G401 (cell line): ENCODE data around the gene MED9. TPM values are rescaled to one million over a fixed set of nuclear protein-coding genes. Genes with fewer than 3 reads are reported as not detected.

Experiments used
- DNase-seq: peaks from one replicate; pipeline ENCODE4 v3.0.0-alpha.2; 2015; ENCODE audit warnings: low spot score
- in situ Hi-C: cut with HindIII; loops from 2 replicates; pipeline ENCODE4 v1.10.0; 2016; ENCODE audit warnings: low sequenced_read_pairs, mixed read lengths
- total RNA-seq: library from RNA; depleted of rRNA; stranded (reverse); fragments of >200 nt; shearing (Covaris generic); gene quantifications from 2 replicates; pipeline ENCODE4 v1.2.3, GENCODE V29; 2014

MED9 gene
- total RNA-seq, 1 experiment from 2014 or later = 21.1 TPM

DNA sequence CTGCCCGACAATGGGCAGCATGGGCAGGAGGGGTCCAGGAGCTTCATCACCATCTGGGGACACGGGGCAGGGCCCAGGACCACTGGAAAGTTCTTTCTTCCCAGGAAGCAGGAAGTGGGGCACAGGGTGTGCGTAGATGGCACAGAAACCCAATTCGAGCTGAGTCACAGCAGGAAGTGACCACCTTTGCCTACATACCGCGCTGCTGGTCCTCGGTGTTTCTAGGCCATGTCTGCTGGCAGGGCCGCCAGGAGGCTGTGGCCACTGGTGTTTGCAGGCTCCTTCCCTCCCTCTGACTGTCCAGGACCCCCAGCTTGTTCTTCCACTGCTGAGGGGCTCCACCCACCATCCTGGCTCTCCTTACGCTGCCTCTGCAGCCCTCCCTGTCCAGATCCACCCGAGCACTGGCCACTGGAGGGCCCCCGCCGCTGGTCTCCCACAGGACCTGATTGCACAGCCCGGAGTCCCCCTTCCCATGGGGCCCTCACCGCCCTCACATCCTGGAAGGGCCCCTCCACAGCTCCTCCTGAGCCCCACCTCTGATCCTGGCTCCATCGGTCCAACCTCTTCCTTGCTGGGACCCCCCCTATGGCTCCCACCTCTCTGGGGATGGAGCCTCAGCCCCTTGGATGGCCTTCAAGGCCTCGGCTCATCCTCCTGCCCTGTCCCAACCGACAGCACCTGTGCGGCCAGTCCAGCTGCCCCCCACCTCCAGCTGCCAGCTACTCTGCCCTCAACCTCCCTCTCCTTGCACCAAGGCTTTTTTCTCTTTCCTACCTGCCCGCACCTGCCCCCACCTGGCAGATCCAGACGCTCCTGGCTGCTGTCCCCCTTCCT lies 33.9 kb downstream of the MED9 start:
- no peak for DNase-seq
- in situ Hi-C loops = no loop called here

DNA sequence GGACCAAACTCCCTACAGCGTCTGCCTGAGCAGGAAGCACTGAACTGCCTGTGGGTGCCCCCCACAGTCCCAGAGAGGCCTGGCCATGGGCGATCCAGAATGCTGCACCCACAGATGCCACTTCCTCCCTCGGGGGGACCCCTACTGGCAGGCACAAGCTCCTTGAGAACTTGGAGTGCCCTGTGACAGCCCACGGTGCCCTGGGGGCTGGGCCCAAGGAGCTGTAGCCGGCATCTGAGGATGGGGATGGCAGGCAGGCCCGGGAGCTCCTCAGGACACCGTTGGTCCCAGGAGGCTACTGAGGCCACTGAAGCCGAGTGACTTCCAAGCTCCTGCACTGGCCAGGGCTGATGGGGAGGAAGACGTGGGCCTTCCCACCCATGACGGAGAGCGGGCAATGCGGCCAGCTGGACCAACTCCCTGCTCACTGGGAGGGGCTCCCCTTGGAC lies 34.5 kb downstream of the MED9 start:
- DNase-seq = no peak
- in situ Hi-C loops = no loop called here

DNA sequence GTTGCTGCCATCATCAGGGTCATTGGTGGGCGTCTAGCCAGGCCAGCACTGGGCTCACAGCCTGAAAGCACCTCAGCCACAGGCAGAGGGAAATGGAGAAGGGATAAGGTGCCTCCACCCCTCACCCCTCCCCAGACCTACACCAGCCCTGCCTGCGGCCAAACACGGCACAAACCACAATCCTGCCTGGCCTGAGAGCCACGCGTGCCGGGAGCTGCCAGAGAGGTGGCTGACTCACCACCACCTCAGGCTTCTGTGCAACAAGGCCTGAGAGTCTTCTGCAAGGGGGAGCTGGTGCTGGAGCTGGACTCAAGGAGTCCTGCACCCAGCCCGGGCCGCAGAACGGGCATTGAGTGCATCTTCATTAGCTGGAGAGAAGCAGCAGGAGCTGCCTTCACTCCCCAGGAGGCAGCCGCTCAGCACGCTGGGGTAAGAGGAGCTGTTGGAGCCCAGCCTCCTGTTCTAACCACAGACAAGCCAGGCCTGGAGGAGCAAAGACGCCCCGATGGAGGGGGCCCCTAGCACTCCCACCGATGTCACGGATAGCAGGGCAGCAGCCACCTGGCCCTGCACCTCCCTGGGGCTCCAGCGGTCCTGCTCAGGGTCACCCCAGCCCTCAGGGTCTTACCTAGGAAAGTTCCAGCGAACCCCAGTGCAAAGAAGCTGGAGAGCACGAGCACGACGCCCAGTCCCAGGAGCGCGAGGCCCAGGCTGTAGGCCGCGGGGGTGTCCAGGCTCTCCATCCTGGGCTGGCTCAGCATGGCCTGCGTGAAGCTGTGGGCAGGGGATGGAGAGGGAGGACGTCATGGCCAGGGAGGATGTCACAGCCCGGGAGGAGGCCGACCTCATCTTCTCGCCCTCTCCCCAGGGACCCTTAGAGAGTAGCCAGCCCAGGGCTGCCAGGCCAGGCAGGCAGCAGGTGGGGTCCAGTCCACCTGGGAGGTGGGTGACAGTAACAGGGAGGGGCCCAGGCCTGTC lies 35.4 kb downstream of the MED9 start:
- no peak for DNase-seq
- in situ Hi-C loops = no loop called here

DNA sequence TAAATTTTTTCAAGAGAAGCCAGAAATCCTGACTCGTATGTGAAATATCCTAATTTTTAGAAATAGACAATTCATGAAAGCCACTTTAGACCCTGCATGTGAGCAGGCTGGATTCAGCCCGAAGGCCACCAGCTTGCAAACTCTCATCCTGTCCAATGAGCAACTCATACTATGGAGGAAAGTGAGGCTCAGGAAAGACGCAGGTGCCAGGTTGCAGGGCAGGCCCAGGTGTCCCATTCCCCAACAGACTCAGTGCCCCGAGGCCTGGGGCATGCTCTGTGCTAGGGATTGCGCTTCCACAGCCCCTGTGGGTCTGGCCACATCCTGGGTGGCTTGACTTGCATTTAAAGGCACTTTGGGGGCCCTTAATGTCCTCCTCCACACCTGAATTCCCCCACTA lies 36.1 kb downstream of the MED9 start:
- no peak for DNase-seq
- in situ Hi-C loops = no loop called here

DNA sequence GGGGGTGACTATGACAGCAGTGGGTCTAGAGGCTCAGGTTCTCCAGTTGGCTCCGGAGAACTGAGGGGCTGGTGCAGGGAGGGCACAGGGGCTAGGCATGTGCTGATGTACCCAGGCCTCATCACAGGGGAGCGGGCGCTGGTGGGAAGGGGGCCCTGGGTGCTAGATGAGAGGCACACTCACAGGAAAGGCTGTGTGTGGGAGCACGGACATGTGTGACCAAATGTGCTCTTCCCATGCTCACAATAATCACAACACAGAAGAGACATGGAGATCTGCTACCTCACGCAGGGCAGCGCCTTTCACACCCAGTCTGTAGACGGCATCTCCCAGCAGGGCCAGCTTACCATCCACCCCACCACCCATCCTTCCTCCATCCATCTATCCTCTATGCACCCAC lies 36.8 kb downstream of the MED9 start:
- in situ Hi-C loops = no loop called here

DNA sequence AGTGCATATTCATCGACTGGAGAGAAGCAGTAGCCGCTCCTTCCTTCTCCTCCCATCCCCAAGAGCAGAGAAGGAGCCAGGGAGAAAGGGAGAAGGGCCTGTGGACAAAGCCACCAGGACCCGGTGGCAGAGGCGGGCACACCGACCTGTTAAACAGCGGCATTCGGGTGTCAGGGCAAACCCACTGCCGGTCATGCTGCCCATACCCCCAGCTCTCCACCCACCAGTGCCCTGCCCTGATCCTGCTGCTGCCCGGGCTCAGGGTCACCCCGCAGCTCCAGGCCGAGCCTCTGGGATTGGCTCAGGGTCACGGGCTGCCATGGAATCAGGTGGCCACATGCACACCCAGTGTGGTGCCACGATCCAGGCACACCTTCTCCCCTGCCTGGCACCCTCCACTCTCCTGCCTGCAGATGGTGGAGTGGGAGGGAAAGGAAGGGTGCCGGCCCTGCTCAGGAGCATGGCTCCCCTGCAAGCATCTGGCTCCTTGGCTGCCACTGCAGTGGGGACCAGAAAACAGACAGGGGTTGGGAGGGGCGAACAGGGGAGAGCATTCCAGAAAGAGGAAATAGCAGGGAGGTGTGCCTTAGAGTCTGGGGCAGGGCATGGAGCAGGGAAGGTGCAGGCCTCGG lies 37.7 kb downstream of the MED9 start:
- no peak for DNase-seq
- in situ Hi-C loops = no loop called here

More for the DNA sequence above, 36.8 kb downstream of the MED9 start:
- no peak for DNase-seq

DNA sequence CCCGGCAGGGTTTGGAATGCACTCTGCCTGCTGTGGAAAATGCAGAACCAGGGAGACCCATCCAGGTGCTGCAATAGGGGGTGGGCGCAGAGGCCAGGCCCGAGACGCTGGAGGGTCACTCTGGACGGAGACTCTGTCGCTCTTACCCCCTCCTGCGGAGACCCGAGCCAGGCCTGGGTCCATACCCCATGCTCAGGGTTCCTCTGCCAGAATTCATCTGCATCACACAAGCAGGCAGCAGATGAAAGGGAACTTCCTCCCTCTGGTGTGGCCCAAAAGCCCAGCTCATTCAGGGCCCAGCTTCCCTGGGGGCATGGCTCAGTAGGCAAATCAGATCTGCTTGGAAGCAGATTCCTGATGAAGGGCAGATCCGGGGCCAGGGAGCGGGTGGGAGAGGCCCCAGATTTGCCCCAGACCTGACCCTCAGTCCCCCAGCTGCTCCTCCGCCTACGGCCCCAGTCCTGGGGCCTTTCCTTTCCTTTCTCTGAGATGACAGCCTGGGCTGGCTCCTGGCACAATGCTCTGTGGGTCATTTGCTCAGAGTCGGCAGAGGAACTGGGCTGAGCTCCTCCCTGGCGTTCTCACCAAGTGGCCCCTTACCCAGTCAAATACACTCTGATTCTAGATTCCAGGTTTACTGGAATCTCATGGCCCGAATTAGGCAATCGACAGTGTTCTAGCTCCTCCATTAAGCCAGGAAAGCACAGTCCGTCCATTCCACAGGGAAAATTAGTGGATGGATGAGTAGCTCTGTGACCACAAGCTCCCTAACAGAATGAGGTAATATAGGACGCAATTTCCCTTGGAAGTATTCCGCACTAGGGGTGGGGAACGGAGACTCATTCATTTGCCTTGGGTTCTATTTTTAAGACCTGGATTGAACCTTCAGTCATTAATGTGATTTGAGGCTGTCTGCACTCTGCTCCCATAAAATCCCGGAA lies 38.5 kb downstream of the MED9 start:
- in situ Hi-C loops = no loop called here
- no peak for DNase-seq

DNA sequence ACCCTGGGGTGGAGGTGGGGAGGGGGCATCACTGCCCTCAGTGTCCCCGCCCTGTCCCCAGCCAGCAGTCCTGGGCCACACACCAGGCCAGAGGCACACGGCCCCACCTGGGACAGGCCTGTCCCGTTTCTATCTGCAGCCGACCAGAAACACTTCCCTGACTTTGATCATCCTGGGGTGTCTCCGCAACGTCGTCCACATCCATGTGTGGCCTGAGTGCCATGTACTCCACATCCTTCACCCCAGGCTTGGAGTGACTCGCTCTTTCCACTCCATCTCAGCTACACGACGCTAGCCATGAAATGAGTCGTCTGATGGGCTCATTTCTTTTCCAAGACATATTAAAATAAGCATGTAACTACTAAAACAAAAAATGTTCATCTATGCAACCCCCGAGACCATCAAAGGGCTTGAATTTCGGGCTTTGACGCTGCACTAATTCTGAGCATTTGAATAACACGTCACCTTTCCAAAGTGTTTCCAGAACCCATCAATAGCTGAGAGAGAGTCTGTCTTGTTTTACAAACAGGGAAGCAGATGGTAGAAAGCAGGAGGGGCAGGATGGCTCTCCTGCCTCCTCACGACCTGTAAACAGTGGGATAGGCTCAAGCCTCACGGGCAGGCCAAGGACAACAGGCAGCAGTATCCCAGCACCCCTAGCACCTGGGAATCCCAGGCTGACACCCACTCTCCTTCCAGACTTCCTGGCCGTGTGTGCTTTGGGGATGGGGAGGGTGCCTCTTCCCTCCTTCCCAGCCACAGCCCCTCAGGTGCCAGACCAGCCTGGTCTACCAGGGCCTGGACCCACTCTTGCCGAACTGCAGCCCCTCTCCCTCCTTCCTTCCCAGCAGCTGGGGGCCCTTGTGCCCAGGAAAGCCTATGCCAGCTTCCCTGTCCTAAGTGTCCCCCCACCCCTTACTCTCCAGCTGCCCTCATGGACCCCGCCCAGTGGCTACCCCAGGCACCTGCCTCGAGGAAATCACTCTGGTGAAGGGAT lies 39.4 kb downstream of the MED9 start:
- in situ Hi-C loops = no loop called here
- peak; percentile 72 for DNase-seq

DNA sequence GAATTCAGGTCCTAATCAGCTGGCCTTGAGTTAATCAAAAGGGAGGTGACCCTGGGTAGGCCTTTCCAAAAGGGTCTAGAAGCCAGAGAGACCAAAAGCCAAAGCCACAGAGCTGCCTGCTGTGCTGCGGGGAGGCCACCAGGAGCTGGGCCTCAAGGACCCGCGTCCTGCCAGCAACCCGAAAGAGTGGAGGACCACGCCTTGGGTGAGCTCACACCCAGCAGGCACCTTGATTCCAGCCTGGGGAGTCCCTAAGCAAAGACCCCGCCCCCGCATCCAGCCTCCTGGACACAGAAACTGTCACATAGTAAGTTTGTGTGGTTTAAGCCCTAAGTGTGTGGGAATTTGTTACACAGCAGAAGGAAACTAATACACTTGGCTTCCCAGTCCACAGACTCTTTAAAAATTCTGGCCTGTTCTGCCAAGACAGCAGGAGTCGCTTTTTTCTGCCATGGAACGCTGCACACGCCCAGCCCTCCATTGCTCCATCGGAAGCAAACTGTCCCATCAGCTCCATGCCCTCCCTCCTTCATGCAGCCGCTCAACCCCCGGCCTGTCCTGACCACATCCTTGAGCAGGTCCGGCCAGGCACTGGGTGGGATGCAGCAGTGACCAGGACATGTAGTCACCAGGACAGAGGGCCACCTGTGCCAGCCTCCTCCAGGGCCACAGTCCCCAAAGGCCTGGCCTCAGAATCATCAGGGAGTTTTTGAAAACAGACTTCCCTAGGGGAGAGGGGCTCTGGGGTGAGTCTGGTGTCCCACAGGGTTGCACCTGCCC lies 40.3 kb downstream of the MED9 start:
- no peak for DNase-seq
- in situ Hi-C loops = no loop called here

DNA sequence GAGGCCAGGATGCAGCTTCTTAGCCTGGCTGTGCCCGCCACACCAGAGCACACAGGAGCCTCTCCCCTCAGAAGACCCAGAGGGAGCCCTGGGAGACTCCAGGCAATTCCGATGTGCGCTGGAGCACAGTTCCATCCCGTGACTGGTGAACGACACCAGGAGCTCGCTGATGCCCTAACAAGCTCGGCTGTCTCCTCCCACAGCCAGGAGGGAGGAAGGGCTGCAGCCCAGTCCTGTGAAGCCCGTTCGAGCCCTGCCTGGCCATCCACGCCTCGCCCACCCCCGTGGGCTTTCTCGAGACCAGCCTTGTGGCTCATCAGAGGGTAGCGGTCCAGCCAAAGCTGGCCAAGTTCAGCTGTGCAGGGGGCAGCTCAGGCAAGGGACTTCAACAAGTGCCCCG lies 41.2 kb downstream of the MED9 start:
- in situ Hi-C loops = no loop called here
- DNase-seq = no peak

DNA sequence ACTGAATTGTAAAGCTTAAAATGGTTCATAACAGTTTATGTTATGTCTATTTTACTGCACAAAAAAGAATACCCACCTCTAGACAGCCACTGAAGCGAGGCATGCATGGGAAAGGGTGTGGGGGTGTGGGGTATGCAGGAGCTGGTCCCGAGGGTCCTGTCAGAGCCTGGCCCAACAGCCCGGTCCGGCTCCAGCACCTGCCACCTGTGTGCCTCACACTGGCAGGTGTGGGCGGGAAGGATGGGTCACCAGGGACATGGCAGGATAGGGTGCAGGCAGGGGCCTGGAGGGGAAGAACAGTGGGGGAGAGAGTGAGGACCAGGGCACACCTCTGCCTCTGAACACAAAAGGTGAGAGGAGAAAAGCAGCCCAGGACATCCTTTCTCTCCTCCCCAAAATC lies 42.2 kb downstream of the MED9 start:
- DNase-seq = no peak
- in situ Hi-C loops = no loop called here

DNA sequence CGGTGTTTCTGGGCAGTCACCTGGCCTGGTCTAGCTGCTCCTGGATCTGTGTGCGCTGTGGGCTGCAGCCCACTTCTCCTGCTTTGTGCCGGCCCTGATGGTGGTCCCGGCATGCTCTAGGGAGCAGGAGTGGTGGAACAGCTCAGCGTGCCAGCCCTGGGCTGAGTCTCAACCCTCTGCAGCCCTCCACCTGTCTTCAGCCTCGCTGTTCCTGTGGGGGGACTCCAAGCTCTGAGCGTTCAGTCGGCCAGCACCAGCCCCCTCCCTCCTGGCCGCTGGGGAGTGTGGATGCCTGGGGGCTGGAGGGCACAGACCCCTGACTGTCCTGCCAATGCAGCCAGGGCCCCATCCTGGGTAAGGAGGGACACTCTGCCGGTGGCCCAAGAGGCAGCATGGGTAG lies 43.1 kb downstream of the MED9 start:
- in situ Hi-C loops = no loop called here

DNA sequence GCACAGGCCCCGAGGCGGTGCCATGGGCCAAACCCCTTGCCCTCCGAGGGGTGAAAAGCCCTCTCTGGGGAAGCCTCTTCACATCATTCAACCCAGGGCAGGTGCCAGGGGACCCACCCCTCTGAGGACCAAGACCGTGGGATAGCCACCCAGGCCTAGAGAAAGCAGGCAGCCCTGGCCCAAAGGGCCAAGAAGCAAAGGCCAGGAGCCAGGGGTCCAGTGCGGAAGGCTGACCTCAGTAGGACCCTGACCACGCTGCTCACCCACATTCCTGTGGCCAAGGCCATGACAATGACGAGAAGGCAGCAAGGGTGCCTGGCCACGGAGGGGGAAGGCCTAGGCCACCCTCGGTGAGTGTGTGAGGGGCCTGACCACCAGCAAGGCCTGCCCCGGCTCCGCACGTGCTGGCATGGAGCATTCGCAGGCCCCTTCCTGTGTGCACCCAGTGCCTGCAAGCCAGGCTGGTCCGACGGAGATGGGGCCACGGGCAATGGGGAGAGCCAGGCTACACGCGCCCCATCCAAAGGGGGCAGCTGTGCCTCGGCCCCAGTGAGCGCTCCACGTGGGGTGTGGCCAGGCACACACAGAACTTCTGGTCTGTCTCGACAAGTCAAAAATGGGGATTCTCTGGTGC lies 43.9 kb downstream of the MED9 start:
- in situ Hi-C loops = no loop called here
- no peak for DNase-seq

More for the DNA sequence above, 43.1 kb downstream of the MED9 start:
- no peak for DNase-seq

DNA sequence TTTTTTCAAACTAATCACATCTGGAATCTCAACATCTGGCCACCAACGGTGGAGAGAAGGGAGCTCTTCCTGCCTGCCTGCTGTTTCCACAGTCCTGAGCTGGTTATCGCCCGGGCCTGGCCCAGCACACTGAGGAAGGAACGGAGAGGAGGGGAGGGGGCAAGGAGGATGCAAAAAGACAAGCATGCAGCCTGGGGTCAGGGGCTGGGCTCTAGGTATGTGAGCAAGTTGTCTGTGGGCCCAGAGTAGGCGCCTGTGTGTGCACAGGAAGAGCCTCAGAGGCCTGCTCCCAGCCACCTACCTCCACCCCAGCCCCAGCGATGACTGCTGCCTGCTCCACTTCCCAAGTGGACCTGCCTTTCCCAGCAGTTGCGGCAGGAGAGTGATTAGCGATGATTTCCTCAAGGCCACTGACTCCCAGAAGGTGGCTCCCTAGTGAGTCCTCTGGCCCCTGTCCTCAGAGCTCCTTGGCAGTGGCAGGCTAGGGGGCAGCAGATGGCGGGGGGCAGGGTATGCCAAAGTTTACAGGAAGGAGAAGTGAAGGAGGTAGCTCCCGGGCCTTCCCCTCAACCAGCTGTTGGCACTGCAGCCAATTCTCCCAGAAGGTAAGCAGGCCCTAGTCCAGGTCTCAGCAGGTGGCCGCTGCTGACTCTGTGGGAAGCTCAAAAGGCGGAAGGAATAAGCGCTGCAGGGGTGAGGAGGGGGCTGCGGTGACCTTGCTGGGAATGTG lies 46.4 kb downstream of the MED9 start:
- in situ Hi-C loops = no loop called here
- no peak for DNase-seq

DNA sequence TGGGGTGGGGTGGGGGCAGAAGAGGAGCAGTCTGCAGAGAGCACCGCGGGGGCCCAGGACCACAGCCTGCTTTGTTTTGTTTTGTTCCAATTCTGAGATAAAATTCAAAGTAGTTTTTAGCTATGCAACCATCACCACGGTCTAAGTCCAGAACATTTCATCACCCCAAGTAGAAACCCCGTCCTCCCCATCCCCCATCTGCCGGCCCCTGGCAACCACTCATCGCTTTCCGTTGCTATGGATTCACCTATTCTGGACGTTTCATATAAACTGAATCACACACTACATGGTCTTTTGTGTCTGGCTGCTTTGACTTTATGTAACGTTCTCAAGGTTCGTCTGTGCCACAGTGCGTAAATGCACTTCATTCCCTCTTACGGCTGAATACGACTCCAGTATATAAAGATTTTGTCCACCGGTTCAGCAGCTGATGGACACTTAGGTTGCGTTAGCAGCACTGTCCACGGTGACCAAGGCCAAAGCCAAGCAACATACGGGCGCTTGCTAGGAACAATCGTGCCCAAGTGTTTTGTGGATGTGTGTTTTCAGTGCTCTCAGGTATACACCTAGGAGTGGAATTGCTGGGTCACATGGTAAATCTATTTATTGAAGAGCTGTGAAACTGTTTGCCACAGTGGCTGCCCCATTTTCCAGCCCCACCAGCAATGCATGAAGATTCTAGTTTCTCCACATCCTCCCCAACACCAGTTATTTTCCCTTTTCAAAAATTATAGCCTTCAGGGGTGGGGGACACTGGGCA lies 47.1 kb downstream of the MED9 start:
- in situ Hi-C loops = no loop called here
- no peak for DNase-seq
